Measurements from ENCODE around the gene KIAA0825.
A peak's percentile ranks its signal among the peaks of the same experiment; 100 is the strongest.
"Not testable (repeated sequence)": the region's sequence is repeated elsewhere in the genome, so short reads cannot be mapped to it uniquely, and the experiment has no call there.

Gene KIAA0825

DNA sequence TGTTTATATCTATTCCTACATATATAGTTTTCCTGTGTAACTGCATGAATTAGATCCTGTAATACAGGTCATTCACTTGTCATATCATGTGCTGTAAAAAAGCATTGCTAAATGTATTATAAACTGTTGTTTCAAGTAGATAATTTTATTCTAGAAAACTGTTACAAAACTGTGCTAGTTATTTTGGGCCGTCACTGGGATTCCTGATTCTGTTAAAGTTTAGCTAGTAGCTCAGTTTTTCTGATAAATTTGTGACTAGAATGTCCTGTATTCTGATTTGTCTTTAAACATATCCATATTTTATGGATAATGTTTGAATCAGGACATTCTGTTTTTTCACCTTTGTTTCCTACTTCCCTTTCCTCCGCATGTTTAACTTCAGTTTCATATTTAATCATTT lies 5.5 kb upstream of the KIAA0825 start:
- Histone ChIP-seq H3K4me1 (ENCODE audit: control insufficient read depth, insufficient read depth, low read length) (no peaks in the 10 kb centered on the region), H3K4me3 (ENCODE audit: low read length) (no peak overlapping the region), H3K36me3 (ENCODE audit: control insufficient read depth, insufficient read depth, low read length) (no peaks in the 10 kb centered on the region), H3K27me3 (ENCODE audit: control insufficient read depth, insufficient read depth, low read length) (no peaks in the 10 kb centered on the region), H3K27ac (ENCODE audit: low read depth, low read length) (no peak overlapping the region), H3K9ac (ENCODE audit: low read length) (no peak overlapping the region)

DNA sequence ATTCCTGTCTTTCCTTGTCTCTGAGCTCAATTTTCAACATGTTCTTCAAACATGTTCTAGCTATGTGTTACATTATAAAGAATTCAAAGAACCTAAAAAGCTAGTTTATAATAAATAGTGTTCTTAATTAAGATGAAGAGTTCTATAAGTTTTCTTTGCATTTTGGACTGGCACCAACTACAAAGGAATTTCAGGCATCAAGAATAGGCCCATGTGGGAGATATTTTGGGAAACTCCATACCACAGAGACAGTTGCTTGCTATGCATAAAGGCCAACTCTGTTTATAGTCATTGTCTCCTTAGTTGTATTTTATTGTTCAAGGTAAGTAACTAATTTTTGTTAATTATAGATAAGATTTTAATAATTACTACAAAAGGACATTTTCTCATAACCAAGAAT lies 4.6 kb upstream of the KIAA0825 start:
- no peak overlapping the region for H3K27ac ChIP-seq (ENCODE audit: low read depth, low read length)
- H3K9ac ChIP-seq (ENCODE audit: low read length), result no peak overlapping the region
- H3K27me3 ChIP-seq (ENCODE audit: control insufficient read depth, insufficient read depth, low read length), result no peaks in the 10 kb centered on the region
- no peaks in the 10 kb centered on the region for H3K4me1 ChIP-seq (ENCODE audit: control insufficient read depth, insufficient read depth, low read length)
- H3K4me3 ChIP-seq (ENCODE audit: low read length), result no peak overlapping the region
- H3K36me3 ChIP-seq (ENCODE audit: control insufficient read depth, insufficient read depth, low read length), result no peaks in the 10 kb centered on the region

DNA sequence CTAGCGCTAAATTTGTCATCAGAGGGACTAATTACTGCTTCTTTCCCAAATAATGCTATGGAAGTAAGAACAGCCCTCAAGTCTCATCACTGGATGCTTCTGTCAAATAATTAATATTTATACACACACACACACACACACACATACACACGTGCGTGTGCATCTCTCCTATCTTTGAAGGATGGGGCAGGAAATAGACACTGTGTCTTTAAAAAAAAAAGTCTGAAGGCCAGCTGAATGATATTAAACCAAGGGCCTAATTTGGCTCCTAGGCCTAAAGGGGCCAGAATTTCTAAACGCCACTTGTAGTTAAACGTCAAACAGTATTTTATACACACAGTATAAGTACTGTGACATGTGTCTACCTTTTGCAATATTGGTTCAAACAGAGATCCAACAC lies 3.4 kb upstream of the KIAA0825 start:
- Histone ChIP-seq H3K9ac (ENCODE audit: low read length) (no peak overlapping the region), H3K27ac (ENCODE audit: low read depth, low read length) (no peak overlapping the region), H3K36me3 (ENCODE audit: control insufficient read depth, insufficient read depth, low read length) (no peaks in the 10 kb centered on the region), H3K4me3 (ENCODE audit: low read length) (no peak overlapping the region), H3K27me3 (ENCODE audit: control insufficient read depth, insufficient read depth, low read length) (no peaks in the 10 kb centered on the region), H3K4me1 (ENCODE audit: control insufficient read depth, insufficient read depth, low read length) (no peaks in the 10 kb centered on the region)

DNA sequence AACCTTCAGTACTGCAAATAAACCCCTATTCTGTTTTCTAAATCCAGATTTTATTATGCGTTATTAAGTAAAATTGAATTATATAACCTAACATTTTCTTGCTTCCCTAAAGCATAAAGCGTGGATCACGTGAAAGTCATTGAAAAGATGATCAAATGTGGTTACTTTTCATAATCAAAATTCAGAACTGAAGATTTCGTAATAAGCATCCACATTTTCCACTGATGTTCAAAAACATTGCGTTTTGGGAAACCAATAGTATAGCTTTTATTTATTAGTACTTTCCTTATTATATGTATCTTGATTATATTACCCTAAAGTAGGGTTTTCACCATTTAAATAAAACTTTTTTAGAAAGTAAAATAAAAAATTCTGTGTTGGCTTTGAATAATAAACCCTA lies 1.9 kb upstream of the KIAA0825 start:
- no peak overlapping the region for H3K27ac ChIP-seq (ENCODE audit: low read depth, low read length)
- no peak overlapping the region for H3K9ac ChIP-seq (ENCODE audit: low read length)
- no peak overlapping the region for H3K4me3 ChIP-seq (ENCODE audit: low read length)
- no peaks in the 10 kb centered on the region for H3K36me3 ChIP-seq (ENCODE audit: control insufficient read depth, insufficient read depth, low read length)
- no peaks in the 10 kb centered on the region for H3K27me3 ChIP-seq (ENCODE audit: control insufficient read depth, insufficient read depth, low read length)
- no peaks in the 10 kb centered on the region for H3K4me1 ChIP-seq (ENCODE audit: control insufficient read depth, insufficient read depth, low read length)

DNA sequence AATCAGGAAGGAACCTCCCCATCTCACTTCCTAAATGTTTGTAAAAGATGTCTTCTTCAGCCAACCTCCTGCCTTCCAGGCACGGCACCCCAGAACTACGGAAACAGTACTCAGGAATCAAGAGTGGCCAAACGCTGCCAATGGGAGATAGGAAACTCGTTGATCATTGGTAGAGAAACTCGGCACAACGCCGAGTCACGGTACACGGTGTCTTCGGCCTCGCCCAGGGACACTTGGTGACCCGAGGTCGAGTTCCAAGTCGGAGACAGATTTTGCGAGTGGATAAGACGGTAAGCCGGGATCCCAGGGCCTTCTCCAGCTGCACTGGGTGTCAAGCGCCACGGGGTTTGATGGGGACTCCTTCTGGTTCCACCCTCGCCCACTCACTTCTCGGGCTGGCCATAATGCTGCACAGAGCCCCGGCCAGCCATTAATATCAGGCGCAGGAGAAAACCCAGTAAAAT lies 343 bp downstream of the KIAA0825 start:
- peak overlapping the region; percentile 2 for H3K27ac ChIP-seq (ENCODE audit: low read depth, low read length)
- H3K4me1 ChIP-seq (ENCODE audit: control insufficient read depth, insufficient read depth, low read length), result no peaks in the 10 kb centered on the region
- H3K4me3 ChIP-seq (ENCODE audit: low read length), result peak overlapping the region; percentile 83
- no peaks in the 10 kb centered on the region for H3K36me3 ChIP-seq (ENCODE audit: control insufficient read depth, insufficient read depth, low read length)
- no peak overlapping the region for H3K9ac ChIP-seq (ENCODE audit: low read length)
- no peaks in the 10 kb centered on the region for H3K27me3 ChIP-seq (ENCODE audit: control insufficient read depth, insufficient read depth, low read length)

DNA sequence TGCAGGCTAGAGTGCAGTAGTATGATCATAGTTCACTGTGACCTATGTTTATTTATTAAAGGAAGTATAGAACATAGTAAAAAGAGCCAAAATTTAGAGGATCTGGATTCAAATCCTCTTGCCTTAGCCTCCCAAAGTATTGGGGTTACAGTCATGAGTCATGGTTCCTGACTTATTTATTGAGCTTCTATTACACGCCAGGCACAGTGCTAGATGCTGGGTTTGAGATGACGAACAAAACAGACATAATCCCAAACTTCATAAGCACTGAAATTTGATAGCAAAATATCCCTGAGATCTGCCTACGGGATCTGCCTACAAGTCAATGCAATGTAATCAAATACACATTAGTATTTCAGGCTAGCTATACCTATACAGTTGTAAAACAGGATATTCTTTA lies 2.5 kb downstream of the KIAA0825 start:
- no peak overlapping the region for H3K27ac ChIP-seq (ENCODE audit: low read depth, low read length)
- H3K4me1 ChIP-seq (ENCODE audit: control insufficient read depth, insufficient read depth, low read length), result no peaks in the 10 kb centered on the region

DNA sequence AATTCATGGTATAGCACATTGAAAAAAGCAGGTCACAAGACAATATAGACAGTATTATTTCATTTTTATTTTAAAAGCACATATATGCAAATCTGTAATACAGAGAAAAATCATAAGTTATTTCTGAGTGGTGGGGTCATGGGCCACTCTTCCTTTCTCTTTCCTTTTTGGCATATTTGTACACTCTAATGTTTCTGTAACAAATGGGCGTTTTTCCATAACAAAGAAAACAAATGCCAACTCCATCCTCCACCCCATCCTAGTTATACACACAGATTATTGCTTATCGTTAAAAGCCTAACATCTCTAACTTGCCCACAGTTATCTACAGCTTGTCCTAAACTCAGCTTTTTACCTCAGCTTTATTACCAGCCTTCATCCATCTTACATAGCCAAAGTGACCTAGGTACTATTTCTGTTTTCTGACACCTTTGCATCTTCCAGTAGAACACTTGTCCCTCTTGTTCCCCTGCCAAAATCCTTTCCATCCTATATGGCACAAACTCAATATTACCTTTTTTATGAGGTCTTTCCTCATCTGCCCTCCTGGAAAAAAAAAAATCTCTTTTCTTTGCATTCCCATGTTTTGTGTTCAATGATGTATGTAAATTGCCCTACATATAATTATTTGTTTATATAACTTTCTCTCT lies 4.1 kb downstream of the KIAA0825 start:
- H3K27me3 ChIP-seq (ENCODE audit: control insufficient read depth, insufficient read depth, low read length), result no peaks in the 10 kb centered on the region
- no peaks in the 10 kb centered on the region for H3K4me1 ChIP-seq (ENCODE audit: control insufficient read depth, insufficient read depth, low read length)
- no peak overlapping the region for H3K4me3 ChIP-seq (ENCODE audit: low read length)
- no peaks in the 10 kb centered on the region for H3K36me3 ChIP-seq (ENCODE audit: control insufficient read depth, insufficient read depth, low read length)
- H3K27ac ChIP-seq (ENCODE audit: low read depth, low read length), result no peak overlapping the region
- H3K9ac ChIP-seq (ENCODE audit: low read length), result no peak overlapping the region

More for the DNA sequence above, 2.5 kb downstream of the KIAA0825 start:
- Histone ChIP-seq H3K27me3 (ENCODE audit: control insufficient read depth, insufficient read depth, low read length) (no peaks in the 10 kb centered on the region), H3K36me3 (ENCODE audit: control insufficient read depth, insufficient read depth, low read length) (no peaks in the 10 kb centered on the region), H3K9ac (ENCODE audit: low read length) (no peak overlapping the region), H3K4me3 (ENCODE audit: low read length) (no peak overlapping the region)

DNA sequence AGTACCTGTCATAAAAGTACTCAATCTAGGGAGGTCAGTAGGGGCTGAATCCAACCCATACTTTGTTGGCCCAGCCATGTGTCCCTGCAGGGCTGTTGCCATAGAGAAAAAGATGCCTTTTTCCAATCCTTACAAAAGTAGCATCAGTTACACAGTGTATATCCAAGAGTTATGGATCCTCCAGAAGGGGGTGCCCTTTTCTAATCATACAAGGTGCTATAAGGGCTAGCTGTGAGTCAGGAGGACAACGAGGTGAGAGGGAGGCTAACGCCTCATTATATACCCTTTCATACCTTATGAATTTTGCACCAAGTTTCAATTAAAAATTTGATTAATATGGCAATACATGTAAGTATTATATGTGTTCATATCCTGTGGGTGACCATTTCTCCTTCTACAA lies 4.8 kb downstream of the KIAA0825 start:
- H3K4me1 ChIP-seq (ENCODE audit: control insufficient read depth, insufficient read depth, low read length), result no peaks in the 10 kb centered on the region
- H3K27me3 ChIP-seq (ENCODE audit: control insufficient read depth, insufficient read depth, low read length), result no peaks in the 10 kb centered on the region
- no peak overlapping the region for H3K27ac ChIP-seq (ENCODE audit: low read depth, low read length)
- no peak overlapping the region for H3K9ac ChIP-seq (ENCODE audit: low read length)
- no peak overlapping the region for H3K4me3 ChIP-seq (ENCODE audit: low read length)
- no peaks in the 10 kb centered on the region for H3K36me3 ChIP-seq (ENCODE audit: control insufficient read depth, insufficient read depth, low read length)

DNA sequence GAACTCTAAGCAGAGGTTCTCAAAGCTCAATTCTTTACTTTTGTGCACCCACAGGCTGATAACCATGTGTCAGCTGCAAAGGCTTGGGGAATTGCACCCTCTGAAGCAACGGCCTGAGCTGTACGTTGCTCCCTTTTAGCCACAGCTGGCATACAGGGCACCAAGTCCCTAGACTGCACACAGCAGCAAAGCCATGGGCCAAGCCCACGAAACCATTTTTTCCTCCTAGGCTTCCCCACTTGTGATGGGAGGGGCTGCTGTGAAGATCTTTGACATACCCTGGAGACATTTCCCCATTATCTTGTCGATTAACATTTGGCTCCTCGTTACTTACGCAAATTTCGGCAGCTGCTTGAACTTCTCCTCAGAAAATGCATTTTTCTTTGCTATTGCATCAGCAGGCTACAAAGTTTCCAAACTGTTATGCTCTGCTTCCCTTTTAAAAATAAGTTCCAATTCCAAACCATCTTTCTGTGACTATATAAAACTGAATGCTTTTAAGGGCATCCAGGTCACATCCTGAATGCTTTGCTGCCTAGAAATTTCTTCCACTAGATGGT lies 23.0 kb downstream of the KIAA0825 start:
- Histone ChIP-seq H3K9ac (ENCODE audit: low read length) (no peak overlapping the region), H3K36me3 (ENCODE audit: control insufficient read depth, insufficient read depth, low read length) (no peaks in the 10 kb centered on the region), H3K27me3 (ENCODE audit: control insufficient read depth, insufficient read depth, low read length) (no peaks in the 10 kb centered on the region), H3K4me1 (ENCODE audit: control insufficient read depth, insufficient read depth, low read length) (no peaks in the 10 kb centered on the region), H3K27ac (ENCODE audit: low read depth, low read length) (no peak overlapping the region), H3K4me3 (ENCODE audit: low read length) (no peak overlapping the region)

DNA sequence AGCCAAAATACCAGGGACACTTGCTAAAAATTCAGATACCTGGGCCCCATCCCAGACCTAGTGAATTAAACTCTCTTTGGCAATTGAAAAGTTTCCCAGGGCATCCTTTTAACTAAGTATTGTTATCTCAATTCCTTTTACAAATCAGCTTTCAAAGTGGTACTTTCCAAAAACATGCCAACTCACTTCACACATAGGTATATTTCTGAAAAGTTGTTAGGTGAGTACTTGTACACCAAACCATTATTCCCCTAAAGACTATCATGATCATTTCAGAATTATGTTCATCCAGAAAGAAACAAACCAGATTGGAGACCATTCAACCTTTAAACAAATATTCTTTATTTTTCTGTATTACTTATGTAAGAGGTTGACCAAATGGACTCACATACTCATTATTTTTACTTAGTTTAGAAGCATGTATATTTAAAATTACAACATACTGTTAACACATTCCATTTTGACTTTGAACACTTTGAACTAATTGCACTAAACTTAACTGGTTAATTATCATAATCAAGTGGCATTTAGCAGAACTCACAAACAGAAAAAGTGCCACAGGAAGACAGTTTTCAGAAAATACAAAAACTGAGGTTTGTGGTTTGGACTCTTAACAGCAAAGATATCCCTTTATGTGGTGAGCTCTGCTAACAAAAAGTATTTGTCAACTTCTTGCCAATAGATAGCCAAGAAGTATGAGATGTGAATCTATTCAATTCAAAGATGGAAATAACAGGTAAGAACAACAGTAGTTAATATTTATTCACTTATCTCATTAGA lies 40.7 kb downstream of the KIAA0825 start:
- no peak overlapping the region for H3K9ac ChIP-seq (ENCODE audit: low read length)
- H3K36me3 ChIP-seq (ENCODE audit: control insufficient read depth, insufficient read depth, low read length), result no peaks in the 10 kb centered on the region
- H3K27me3 ChIP-seq (ENCODE audit: control insufficient read depth, insufficient read depth, low read length), result no peaks in the 10 kb centered on the region
- no peak overlapping the region for H3K27ac ChIP-seq (ENCODE audit: low read depth, low read length)
- no peaks in the 10 kb centered on the region for H3K4me1 ChIP-seq (ENCODE audit: control insufficient read depth, insufficient read depth, low read length)
- no peak overlapping the region for H3K4me3 ChIP-seq (ENCODE audit: low read length)

DNA sequence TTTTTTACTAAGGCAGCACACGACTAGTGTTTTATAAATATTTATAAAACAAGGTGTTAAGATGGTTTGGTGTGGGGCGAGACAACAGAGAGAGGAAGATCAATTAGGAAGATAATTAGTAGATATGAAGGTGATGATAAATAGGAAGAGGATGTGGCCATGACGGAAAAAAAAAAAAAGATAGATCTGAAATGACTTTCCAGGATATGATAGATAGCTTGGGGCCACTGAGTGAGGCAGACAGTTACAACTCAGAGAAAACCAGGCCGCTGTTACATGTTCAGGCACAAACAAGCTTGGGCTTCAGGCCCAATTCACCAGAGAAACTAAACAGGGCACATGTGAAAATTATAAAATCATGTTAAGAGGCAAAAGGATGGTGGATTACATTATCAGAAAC lies 43.2 kb downstream of the KIAA0825 start:
- no peaks in the 10 kb centered on the region for H3K4me1 ChIP-seq (ENCODE audit: control insufficient read depth, insufficient read depth, low read length)
- no peaks in the 10 kb centered on the region for H3K36me3 ChIP-seq (ENCODE audit: control insufficient read depth, insufficient read depth, low read length)
- no peak overlapping the region for H3K4me3 ChIP-seq (ENCODE audit: low read length)
- H3K27me3 ChIP-seq (ENCODE audit: control insufficient read depth, insufficient read depth, low read length), result no peaks in the 10 kb centered on the region
- no peak overlapping the region for H3K27ac ChIP-seq (ENCODE audit: low read depth, low read length)
- H3K9ac ChIP-seq (ENCODE audit: low read length), result no peak overlapping the region

DNA sequence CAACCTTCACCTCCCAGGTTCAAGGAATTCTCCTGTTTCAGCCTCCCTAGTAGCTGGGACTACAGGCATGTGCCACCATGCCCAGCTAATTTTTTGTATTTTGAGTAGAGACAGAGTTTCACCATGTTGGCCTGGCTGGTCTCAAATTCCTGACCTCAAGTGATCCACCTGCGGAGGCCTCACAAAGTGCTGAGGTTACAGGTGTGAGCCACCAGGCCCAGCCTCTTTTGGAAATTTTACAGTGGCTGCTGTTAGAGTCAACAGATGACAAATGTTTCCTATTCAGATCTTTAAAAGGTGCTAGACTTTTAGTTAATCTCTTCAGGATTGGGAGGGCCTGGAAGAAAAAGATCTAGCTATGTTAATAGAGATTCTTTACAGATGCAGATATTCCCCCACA lies 45.1 kb downstream of the KIAA0825 start:
- H3K27me3 ChIP-seq (ENCODE audit: control insufficient read depth, insufficient read depth, low read length); H3K4me3 ChIP-seq (ENCODE audit: low read length); H3K4me1 ChIP-seq (ENCODE audit: control insufficient read depth, insufficient read depth, low read length); H3K27ac ChIP-seq (ENCODE audit: low read depth, low read length); H3K36me3 ChIP-seq (ENCODE audit: control insufficient read depth, insufficient read depth, low read length); H3K9ac ChIP-seq (ENCODE audit: low read length): not testable (repeated sequence)

DNA sequence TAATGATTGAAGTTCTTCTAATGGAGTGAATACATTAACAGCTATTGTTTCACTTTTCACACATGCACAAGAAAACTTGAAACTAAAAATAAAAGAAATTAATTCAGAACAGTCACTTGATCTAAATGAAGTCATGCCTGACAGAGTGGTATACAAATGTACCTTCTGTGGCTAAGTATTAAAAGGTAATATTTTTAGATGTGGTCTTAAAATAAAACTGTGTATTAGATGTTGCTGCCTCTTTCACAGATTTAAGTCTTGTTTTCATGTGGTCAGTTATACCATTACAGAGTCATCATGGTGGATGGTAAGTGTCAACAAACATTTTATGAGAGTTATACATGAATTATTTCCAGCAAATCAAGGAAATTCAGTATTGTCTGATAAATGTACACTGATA lies 47.0 kb downstream of the KIAA0825 start:
- Histone ChIP-seq H3K36me3 (ENCODE audit: control insufficient read depth, insufficient read depth, low read length) (no peaks in the 10 kb centered on the region), H3K4me3 (ENCODE audit: low read length) (no peak overlapping the region), H3K27me3 (ENCODE audit: control insufficient read depth, insufficient read depth, low read length) (no peaks in the 10 kb centered on the region), H3K4me1 (ENCODE audit: control insufficient read depth, insufficient read depth, low read length) (no peaks in the 10 kb centered on the region), H3K27ac (ENCODE audit: low read depth, low read length) (no peak overlapping the region), H3K9ac (ENCODE audit: low read length) (no peak overlapping the region)

All from rectal smooth muscle tissue (tissue), 1 donor.